ENCODE data around the gene SHC1. TPM values are rescaled to one million over a fixed set of nuclear protein-coding genes. Genes with fewer than 3 reads are reported as not detected.
"Not testable (repeated sequence)": the region's sequence is repeated elsewhere in the genome, so short reads cannot be mapped to it uniquely, and the experiment has no call there.

SHC1 gene
- total RNA-seq, 1 donor: 22.2 TPM

DNA sequence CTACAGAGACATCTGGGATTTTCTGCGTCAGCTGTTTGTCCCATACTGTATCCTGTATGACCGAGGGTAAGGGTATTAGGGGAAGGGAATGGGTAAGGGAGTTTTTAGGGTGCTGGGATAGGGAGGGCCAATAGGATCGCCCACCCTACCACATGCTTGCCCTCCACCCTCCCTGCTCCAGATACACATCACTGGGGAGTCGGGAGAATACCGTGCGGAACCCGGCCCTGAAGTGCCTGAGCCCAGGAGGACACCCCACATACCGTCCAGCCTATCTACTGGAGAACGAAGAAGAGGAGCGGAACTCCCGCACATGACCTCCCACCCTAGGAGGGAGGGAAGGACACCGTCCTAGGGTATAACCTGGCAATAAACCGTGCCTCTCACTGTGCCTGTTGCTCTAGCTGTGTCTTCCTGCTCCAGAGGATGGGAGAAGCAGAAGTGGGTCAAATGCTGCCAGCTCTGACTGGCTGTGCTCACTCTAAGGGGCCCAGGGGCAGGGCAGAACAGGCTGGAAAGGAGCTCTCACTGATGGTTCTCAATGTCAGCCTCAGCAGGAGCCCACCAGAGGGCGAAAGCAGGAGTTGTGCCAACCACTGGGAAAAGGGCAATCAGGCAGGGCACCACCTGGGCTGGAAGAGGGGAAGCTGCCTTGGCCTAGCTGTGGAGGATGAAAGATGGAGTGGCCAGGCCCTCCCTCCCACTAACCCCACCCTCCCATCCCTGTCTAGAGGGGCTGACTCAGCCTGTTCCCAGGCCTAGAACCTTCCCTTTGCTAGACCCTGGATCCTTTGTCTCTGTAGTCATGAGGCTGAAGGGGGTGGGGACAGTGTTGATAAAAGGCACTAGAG is 22.4 kb upstream of the SHC1 start:
- Histone ChIP-seq H3K9me3 (ENCODE audit: low read depth, low read length) (no peaks in the 10 kb centered on the region), H3K4me1 (ENCODE audit: insufficient read depth, low read length) (peaks cover 28% of the 10 kb centered on the region)

DNA sequence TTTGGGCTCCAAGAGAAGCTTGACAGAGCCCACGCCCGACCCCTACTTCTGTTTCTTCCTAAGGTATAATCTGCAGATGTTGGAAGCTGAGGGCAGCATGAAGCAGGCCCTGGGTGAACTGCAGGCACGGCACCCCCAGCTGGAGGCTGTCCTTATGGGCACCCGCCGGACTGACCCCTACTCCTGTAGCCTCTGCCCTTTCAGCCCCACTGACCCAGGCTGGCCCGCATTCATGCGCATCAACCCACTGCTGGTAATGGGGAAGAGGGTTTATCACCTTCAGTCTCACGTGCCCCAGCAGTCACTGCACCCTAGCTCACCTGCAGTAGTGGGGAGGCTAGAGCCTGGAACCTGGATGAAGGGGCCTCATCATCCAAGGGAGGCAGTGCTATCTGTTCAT is 19.7 kb upstream of the SHC1 start:
- Histone ChIP-seq H3K9me3 (ENCODE audit: low read depth, low read length) (no peaks in the 10 kb centered on the region), H3K4me3 (ENCODE audit: low read length) (no peak overlapping the region), H3K4me1 (ENCODE audit: insufficient read depth, low read length) (peaks cover 14% of the 10 kb centered on the region), H3K27me3 (ENCODE audit: insufficient read depth, low read length) (no peaks in the 10 kb centered on the region)

More for the DNA sequence above, 22.4 kb upstream of the SHC1 start:
- H3K27me3 ChIP-seq (ENCODE audit: insufficient read depth, low read length): no peaks in the 10 kb centered on the region
- H3K4me3 ChIP-seq (ENCODE audit: low read length): no peak overlapping the region

DNA sequence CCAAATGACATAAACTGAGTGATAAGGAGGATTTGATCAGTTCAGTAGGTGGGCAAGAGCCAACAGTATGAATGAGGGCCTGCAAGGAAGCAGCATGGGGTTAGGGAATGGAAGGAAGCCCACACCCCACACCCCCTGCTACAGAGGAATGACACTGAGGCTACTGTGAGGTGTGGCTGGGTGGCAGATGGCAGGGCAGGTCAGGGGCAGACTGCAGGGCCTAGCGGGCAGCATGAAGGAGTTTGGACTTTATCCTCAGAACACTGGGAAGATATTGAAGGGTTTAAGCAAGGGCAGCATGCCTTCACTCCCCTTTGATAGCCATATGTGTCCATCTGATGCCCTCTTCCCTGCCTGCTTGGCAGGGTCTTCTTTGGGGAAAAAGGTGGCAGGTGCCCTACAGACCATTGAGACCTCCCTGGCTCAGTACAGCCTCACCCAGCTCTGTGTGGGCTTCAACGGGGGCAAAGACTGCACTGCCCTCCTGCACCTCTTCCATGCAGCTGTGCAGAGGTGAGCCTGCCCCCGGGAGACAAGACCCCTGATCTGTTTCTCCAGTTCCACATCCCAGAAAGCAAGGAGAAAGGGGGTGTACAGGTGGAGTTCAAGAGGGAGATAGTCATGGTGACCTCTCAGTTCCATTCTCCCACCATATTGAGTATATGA is 18.8 kb upstream of the SHC1 start:
- no peaks in the 10 kb centered on the region for H3K9me3 ChIP-seq (ENCODE audit: low read depth, low read length)
- H3K4me3 ChIP-seq (ENCODE audit: low read length): no peak overlapping the region
- no peaks in the 10 kb centered on the region for H3K27me3 ChIP-seq (ENCODE audit: insufficient read depth, low read length)
- H3K4me1 ChIP-seq (ENCODE audit: insufficient read depth, low read length): peaks cover 13% of the 10 kb centered on the region

DNA sequence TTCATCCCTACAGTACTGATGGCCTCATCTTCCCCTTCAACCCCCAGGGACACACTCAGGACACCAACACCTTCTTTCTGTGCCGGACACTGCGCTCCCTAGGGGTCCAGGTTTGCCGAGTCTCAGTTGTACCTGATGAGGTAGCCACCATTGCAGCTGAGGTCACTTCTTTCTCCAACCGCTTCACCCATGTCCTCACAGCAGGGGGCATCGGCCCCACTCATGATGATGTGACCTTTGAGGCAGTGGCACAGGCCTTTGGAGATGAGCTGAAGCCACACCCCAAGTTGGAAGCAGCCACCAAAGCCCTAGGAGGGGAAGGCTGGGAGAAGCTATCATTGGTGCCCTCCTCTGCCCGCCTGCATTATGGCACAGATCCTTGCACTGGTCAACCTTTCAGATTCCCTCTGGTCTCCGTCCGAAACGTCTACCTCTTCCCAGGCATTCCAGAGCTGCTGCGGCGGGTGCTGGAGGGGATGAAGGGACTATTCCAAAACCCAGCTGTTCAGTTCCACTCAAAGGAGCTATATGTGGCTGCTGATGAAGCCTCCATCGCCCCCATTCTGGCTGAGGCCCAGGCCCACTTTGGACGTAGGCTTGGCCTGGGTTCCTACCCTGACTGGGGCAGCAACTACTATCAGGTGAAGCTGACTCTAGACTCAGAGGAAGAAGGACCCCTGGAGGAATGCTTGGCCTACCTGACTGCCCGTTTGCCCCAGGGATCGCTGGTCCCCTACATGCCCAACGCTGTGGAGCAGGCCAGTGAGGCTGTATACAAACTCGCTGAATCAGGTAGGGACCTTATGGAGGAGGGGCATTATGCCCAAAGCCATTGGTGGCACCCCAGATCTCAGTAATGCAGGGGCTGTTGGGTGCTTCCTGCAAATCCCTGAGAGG is 17.8 kb upstream of the SHC1 start:
- Histone ChIP-seq H3K27me3 (ENCODE audit: insufficient read depth, low read length) (no peaks in the 10 kb centered on the region), H3K9me3 (ENCODE audit: low read depth, low read length) (no peaks in the 10 kb centered on the region), H3K4me1 (ENCODE audit: insufficient read depth, low read length) (peaks cover 23% of the 10 kb centered on the region), H3K4me3 (ENCODE audit: low read length) (no peak overlapping the region)

DNA sequence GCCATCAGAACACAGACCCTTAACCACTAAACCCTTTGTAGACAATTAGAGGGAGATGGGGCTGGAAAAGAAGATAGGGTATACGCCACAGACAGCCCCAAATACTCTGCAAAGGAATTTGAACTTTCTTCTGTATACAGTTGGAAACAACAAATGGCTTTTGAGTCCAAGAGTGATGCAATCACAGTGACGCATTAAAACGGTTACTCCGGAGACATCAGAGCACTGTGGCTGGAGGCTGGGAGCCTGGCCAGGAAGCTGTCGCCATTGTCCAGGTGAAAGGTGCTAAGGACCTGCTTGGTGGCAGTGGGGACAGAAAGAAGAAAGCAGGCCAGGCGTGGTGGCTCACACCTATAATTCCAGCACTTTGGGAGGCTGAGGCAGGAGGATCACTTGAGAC is 16.8 kb upstream of the SHC1 start:
- Histone ChIP-seq H3K4me1 (ENCODE audit: insufficient read depth, low read length) (peaks cover 27% of the 10 kb centered on the region), H3K27me3 (ENCODE audit: insufficient read depth, low read length) (no peaks in the 10 kb centered on the region), H3K9me3 (ENCODE audit: low read depth, low read length) (no peaks in the 10 kb centered on the region), H3K4me3 (ENCODE audit: low read length) (no peak overlapping the region)

DNA sequence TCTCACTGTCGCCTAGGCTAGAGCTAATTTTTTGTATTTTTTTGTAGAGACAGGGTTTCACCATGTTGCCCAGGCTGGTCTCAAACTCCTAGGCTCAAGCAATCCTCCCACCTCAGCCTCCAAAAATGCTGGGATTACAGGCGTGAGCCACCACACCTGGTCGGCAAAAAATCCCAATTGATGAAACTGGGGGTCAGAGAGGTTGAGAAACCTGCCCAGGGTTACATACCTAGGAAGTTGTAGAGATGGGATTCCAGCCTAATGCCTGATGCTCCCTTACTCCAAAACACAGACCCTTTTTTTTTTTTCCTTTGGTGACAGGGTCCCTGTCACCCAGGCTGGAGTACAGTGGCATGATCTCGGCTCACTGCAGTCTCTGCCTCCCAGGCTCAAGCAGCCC is 16.2 kb upstream of the SHC1 start:
- not testable (repeated sequence) for H3K27me3 ChIP-seq (ENCODE audit: insufficient read depth, low read length); H3K9me3 ChIP-seq (ENCODE audit: low read depth, low read length); H3K4me3 ChIP-seq (ENCODE audit: low read length)
- peaks cover 29% of the 10 kb centered on the region for H3K4me1 ChIP-seq (ENCODE audit: insufficient read depth, low read length)

DNA sequence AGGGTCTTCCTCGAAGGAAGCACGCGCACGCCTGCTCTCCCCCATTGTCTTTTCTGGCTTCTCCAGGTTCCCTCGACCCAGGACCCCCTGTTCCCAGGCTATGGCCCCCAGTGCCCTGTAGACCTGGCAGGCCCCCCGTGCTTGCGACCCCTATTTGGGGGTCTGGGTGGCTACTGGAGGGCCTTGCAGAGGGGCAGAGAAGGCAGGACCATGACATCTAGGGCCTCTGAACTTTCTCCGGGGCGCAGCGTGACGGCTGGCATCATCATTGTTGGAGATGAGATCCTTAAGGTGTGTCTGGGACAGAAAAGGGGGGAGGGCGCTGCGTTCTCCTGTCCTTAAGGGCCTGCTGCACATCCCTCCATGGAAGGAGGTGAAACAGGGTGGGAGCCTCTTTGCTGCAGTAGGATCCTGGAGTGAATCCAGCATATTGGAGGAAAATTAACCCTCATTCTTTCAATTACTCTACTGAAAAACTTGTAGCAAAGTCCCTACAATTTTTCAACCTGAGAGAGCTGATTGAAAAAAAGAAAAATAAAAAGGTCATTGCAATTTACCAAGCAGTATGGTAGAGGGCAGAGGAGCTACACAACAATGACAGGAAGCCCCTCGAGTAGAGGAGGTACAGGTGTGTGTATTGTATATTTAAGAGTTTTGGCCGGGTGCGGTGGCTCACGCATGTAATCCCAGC is 13.4 kb upstream of the SHC1 start:
- Histone ChIP-seq H3K27me3 (ENCODE audit: insufficient read depth, low read length) (no peaks in the 10 kb centered on the region), H3K4me1 (ENCODE audit: insufficient read depth, low read length) (peaks cover 29% of the 10 kb centered on the region), H3K4me3 (ENCODE audit: low read length) (peak overlapping the region; percentile 60), H3K9me3 (ENCODE audit: low read depth, low read length) (no peaks in the 10 kb centered on the region)

DNA sequence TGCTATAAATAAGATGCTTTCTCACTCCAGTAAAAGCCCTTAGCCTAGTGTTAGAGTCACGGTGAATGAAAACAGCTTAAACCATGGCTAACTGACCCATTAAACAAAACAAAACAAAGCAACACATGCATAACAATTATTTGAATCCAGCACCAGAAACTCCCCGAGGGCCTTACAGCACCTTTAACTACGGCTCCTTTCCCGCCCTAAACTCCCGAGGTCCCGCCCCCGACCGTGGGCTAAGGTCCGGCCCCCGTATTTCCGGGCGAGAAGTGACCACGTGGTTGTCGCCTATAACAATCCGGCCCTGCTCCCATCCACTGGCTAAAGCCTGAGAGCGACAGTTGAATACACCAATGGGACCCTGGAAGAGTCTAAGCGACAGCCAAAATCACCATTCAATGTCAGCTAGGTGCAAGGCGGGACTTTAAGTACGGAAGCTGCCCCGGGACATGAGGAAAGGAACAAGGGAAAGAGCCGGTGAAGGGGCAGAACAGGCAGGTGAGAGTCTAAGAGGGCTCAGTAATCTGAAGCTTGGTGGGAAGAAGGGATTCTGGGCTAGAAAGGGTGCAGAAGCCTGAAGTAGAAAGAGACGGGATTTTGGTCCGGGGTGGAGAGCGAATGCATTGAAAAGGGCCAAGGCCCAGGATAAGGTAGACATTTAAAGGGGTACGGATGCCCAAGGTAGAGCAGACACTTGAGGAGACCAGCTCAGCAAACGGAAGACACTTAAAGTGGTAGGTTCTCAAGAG is 12.5 kb upstream of the SHC1 start, which contains the start of gene FLAD1:
TSS of gene FLAD1 (plus strand) at position 448 of the 752 bp plus-strand sequence. CDS start 351 bp downstream, outside the sequence.
- Histone ChIP-seq H3K27me3 (ENCODE audit: insufficient read depth, low read length) (no peaks in the 10 kb centered on the region), H3K4me3 (ENCODE audit: low read length) (peak within 1 kb of the TSS; percentile 60), H3K4me1 (ENCODE audit: insufficient read depth, low read length) (peaks cover 29% of the 10 kb centered on the region), H3K9me3 (ENCODE audit: low read depth, low read length) (no peaks in the 10 kb centered on the region)

DNA sequence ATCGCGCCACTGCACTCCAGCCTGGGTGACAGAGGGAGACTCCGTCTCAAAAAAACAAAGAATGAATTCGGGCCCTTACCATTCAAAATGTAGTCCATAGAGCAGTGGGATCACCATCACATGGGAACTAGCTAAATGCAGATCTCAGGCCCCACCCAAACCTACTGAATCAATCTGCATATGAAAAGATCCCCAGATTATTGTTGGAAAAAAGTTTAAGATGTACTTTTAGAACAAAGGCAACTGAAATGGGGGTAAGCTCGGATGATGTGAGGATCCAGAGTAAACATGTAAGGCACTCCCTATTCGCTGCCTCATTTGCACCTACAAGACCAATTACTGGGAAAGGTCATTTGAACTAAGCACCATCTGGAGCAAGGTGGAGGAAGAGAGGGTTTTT is 11.8 kb upstream of the SHC1 start:
- peak overlapping the region; percentile 60 for H3K4me3 ChIP-seq (ENCODE audit: low read length)
- no peaks in the 10 kb centered on the region for H3K9me3 ChIP-seq (ENCODE audit: low read depth, low read length)
- H3K27me3 ChIP-seq (ENCODE audit: insufficient read depth, low read length): no peaks in the 10 kb centered on the region
- H3K4me1 ChIP-seq (ENCODE audit: insufficient read depth, low read length): peaks cover 25% of the 10 kb centered on the region

DNA sequence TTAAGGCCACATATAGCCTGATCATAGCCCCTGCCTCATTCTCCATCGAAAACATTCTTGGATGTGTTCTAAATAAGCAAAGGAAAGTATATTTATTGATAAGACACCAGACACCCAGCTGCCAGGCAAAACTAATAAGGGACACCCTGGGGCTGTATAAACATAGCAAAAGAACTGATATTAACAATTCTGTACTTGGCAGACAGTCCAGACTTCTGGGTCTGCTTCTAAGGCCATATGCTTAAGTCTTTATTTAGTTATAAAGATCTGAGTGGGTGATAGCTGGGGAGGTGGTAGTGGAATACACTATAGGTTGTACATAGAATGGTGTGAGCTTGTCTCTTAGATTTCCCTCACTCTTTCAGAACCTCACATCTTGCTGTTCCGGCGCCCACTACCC is 7.8 kb upstream of the SHC1 start:
- H3K4me3 ChIP-seq (ENCODE audit: low read length): no peak overlapping the region
- no peaks in the 10 kb centered on the region for H3K9me3 ChIP-seq (ENCODE audit: low read depth, low read length)
- H3K27me3 ChIP-seq (ENCODE audit: insufficient read depth, low read length): no peaks in the 10 kb centered on the region
- peaks cover 25% of the 10 kb centered on the region for H3K4me1 ChIP-seq (ENCODE audit: insufficient read depth, low read length)

DNA sequence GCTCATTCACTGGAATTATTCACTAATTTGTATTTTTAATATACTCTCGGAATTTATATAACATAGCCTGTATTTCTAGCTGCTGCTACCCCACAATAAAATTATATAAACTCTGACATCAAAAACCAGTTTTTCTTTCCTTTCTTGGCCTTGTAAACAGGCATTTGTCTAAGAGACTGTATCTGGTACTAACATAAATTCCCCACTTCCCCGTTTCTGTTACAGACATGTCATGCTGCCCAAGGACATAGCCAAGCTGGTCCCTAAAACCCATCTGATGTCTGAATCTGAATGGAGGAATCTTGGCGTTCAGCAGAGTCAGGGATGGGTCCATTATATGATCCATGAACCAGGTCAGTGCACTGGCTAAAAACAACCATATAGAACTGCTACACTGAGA is 7.2 kb upstream of the SHC1 start:
- peaks cover 30% of the 10 kb centered on the region for H3K4me1 ChIP-seq (ENCODE audit: insufficient read depth, low read length)
- H3K9me3 ChIP-seq (ENCODE audit: low read depth, low read length); H3K4me3 ChIP-seq (ENCODE audit: low read length); H3K27me3 ChIP-seq (ENCODE audit: insufficient read depth, low read length): not testable (repeated sequence)

DNA sequence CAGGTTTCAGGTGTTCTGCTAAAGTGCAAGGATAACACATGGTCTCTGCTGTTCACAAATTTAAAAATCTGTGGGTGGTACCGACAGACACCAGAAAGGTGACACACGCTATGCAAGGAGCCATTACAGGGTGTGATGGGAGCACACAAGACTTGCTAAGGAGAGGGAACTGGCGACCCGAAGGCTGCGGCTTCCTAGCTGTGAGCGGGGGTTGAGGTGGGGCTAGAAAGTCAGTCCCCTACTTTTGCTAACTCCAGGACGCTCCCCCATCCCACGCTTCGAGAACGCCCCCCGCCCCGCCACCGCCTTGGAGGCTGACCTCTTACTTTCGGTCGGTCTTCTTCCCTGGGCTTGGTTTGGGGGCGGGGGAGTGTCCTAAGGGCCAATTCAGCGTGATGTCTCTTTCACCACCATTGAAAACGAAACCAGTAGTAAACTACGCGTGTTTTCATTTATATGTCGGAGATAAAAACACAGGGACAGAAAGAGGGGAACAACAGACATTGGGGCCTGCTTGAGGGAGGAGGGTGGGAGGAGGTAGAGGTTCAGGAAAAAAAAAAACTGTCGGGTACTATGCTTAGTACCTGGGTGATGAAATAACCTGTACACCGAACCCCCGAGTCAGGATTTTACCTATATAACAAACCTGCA is 5.0 kb upstream of the SHC1 start:
- Histone ChIP-seq H3K27me3 (ENCODE audit: insufficient read depth, low read length) (no peaks in the 10 kb centered on the region), H3K4me1 (ENCODE audit: insufficient read depth, low read length) (peaks cover 47% of the 10 kb centered on the region), H3K9me3 (ENCODE audit: low read depth, low read length) (no peaks in the 10 kb centered on the region), H3K4me3 (ENCODE audit: low read length) (peak overlapping the region; percentile 81)

DNA sequence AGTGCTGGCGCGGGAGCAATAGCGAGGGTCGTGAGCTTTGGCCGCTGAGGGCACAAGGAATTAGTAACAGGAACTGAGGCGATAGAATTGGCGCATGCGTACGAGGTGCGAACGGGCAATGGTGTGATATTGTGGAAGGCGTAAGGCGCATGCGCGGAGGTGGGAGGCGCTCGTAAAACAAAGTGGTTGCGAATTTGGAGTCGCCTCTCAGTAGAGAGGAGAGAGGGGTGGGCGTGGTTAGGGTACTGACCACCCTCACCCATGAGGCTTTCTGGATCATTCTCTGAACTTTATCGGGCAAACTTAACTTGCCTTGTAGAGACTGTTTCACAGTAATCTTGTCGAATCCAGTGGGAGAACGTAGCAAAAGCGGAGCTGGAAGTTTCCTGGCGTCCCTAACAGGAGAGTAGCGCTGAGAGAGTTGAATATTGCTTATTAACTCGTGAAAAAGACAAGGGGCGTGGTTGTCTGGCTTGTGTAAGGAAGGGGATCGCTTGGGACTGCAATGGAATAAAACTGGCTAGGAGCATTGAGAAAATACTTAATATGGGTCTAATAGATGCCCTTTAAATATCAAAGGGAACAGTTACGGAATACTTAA is 4.4 kb upstream of the SHC1 start:
- Histone ChIP-seq H3K4me3 (ENCODE audit: low read length) (peak overlapping the region; percentile 81), H3K4me1 (ENCODE audit: insufficient read depth, low read length) (peaks cover 53% of the 10 kb centered on the region), H3K27me3 (ENCODE audit: insufficient read depth, low read length) (no peaks in the 10 kb centered on the region), H3K9me3 (ENCODE audit: low read depth, low read length) (no peaks in the 10 kb centered on the region)

Measured in mononuclear cell (primary cell).